HEK293 (cell line): ENCODE data around the gene SRSF2.

Experiments
- GLIS2 ChIP-seq: fragments of 450-650 bp; formaldehyde crosslinking; IDR thresholded peaks from 2 replicates; pipeline ENCODE4 v1.5.1; 2016; ENCODE audit warnings: missing biosample characterization, missing genetic modification characterization
- IKZF3 ChIP-seq: fragments of 450-650 bp; IDR thresholded peaks from 2 replicates; pipeline ENCODE4 v1.5.0; 2018; ENCODE audit warnings: missing biosample characterization, mild to moderate bottlenecking, missing genetic modification characterization, moderate library complexity
- PBX3 ChIP-seq: sonication (generic); formaldehyde crosslinking; IDR thresholded peaks from 2 replicates; pipeline ENCODE4 v1.8.1; 2022; ENCODE audit warnings: mild to moderate bottlenecking, moderate library complexity, missing genetic modification reagents
- SCRT2 ChIP-seq: fragments of 450-650 bp; formaldehyde crosslinking; IDR thresholded peaks from 2 replicates; pipeline ENCODE4 v1.5.1; 2016; ENCODE audit warnings: missing biosample characterization, missing genetic modification characterization
- ZBTB17 ChIP-seq: fragments of 450-650 bp; formaldehyde crosslinking; IDR thresholded peaks from 2 replicates; pipeline ENCODE4 v1.5.1; 2016; ENCODE audit warnings: missing biosample characterization, missing genetic modification characterization
- ZBTB21 ChIP-seq: fragments of 450-650 bp; formaldehyde crosslinking; IDR thresholded peaks from 2 replicates; pipeline ENCODE4 v1.5.1; 2017; ENCODE audit warnings: missing biosample characterization, missing genetic modification characterization
- ZBTB7A ChIP-seq: fragments of 450-650 bp; formaldehyde crosslinking; IDR thresholded peaks from 2 replicates; pipeline ENCODE4 v1.5.1; 2016; ENCODE audit warnings: low read depth, missing biosample characterization, missing genetic modification characterization
- ZIC2 ChIP-seq: fragments of 450-650 bp; formaldehyde crosslinking; IDR thresholded peaks from 2 replicates; pipeline ENCODE4 v1.5.1; 2016; ENCODE audit warnings: missing biosample characterization, missing genetic modification characterization
- ZNF223 ChIP-seq: fragments of 450-650 bp; formaldehyde crosslinking; IDR thresholded peaks from 2 replicates; pipeline ENCODE4 v1.5.1; 2016; ENCODE audit warnings: missing biosample characterization, missing genetic modification characterization
- ZNF324 ChIP-seq: fragments of 450-650 bp; formaldehyde crosslinking; IDR thresholded peaks from 2 replicates; pipeline ENCODE4 v1.5.1; 2016; ENCODE audit warnings: missing biosample characterization, missing genetic modification characterization
- ZNF362 ChIP-seq: fragments of 450-650 bp; formaldehyde crosslinking; IDR thresholded peaks from 2 replicates; pipeline ENCODE4 v1.5.1; 2016; ENCODE audit warnings: missing biosample characterization, missing genetic modification characterization
- ZNF510 ChIP-seq: fragments of 450-650 bp; formaldehyde crosslinking; IDR thresholded peaks from 2 replicates; pipeline ENCODE4 v1.5.1; 2018; ENCODE audit warnings: mild to moderate bottlenecking, missing genetic modification characterization, missing biosample characterization; ENCODE audit not compliant: insufficient replicate concordance
- ZNF600 ChIP-seq: fragments of 450-650 bp; formaldehyde crosslinking; IDR thresholded peaks from 2 replicates; pipeline ENCODE4 v1.5.1; 2016; ENCODE audit warnings: missing biosample characterization, missing genetic modification characterization
- ZNF645 ChIP-seq: fragments of 450-650 bp; formaldehyde crosslinking; IDR thresholded peaks from 2 replicates; pipeline ENCODE4; 2016; ENCODE audit warnings: missing biosample characterization, missing genetic modification characterization
- ZNF747 ChIP-seq: fragments of 450-650 bp; formaldehyde crosslinking; IDR thresholded peaks from 2 replicates; pipeline ENCODE4 v1.5.1; 2016; ENCODE audit warnings: missing biosample characterization, missing genetic modification characterization
- ZNF76 ChIP-seq: fragments of 450-650 bp; formaldehyde crosslinking; IDR thresholded peaks from 2 replicates; pipeline ENCODE4; 2016; ENCODE audit warnings: low read depth, missing biosample characterization, missing genetic modification characterization, borderline replicate concordance
- ZSCAN5A ChIP-seq: fragments of 450-650 bp; formaldehyde crosslinking; IDR thresholded peaks from 2 replicates; pipeline ENCODE4 v1.5.1; 2016; ENCODE audit warnings: missing biosample characterization, missing genetic modification characterization
- TF ChIP-seq, protein P1 (sequence below): fragments of 450-650 bp; formaldehyde crosslinking; IDR thresholded peaks from 2 replicates; pipeline ENCODE4 v1.5.1; 2017; ENCODE audit warnings: missing biosample characterization, missing genetic modification characterization
- TF ChIP-seq, protein P2 (sequence below): fragments of 450-650 bp; formaldehyde crosslinking; IDR thresholded peaks from 2 replicates; pipeline ENCODE4 v1.5.1; 2016; ENCODE audit warnings: missing biosample characterization, missing genetic modification characterization
- TF ChIP-seq, protein P3 (sequence below): fragments of 450-650 bp; formaldehyde crosslinking; IDR thresholded peaks from 2 replicates; pipeline ENCODE4 v1.5.1; 2016; ENCODE audit warnings: missing biosample characterization, missing genetic modification characterization
- TF ChIP-seq, protein P4 (sequence below): fragments of 450-650 bp; formaldehyde crosslinking; IDR thresholded peaks from 2 replicates; pipeline ENCODE4 v1.5.1; 2016; ENCODE audit warnings: missing biosample characterization, missing genetic modification characterization, borderline replicate concordance

The SRSF2 gene

DNA sequence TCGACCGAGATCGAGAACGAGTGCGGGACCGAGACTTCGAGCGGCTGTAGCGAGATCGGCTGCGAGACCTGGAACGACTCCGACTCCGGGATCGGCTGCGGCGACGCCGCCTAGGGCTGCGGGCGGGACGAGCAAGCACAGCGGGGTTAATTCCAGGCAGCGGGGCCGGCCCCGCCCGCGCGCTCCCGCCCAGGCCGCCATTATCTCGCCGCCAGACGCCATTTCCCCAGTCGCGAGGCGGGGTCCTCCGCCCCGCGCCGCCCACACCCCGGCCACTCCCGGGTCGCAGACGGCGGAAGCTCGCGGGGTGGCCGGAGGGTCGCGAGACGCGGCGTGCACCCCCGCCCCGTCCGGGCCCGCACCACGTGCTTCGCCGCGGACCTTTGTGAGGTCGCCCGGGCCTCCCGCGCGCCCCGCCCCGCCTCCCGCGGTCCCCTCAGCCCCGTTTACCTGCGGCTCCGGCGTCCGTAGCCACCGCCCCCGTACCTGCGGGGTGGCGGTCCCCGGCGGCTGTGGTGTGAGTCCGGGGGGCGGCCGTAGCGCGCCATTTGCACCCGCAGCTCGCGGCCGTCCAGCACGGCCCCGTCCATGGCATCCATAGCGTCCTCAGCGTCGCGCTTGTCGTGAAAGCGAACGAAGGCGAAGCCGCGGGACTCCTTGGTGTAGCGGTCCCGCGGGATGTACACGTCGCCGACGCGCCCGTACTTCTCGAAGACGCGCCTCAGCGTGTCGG lies 616 bp downstream of the SRSF2 start (continued):
- TF ChIP-seq IKZF3 (tag by site-specific recombination): 0 out of 2 replicates have a peak, but pooled peaks have one; percentile 25
- no peak for TF ChIP-seq SCRT2
- no peak for TF ChIP-seq ZNF747 (tag by site-specific recombination)
- no peak for TF ChIP-seq ZNF76 (tag by site-specific recombination)
- TF ChIP-seq, protein P1, sequence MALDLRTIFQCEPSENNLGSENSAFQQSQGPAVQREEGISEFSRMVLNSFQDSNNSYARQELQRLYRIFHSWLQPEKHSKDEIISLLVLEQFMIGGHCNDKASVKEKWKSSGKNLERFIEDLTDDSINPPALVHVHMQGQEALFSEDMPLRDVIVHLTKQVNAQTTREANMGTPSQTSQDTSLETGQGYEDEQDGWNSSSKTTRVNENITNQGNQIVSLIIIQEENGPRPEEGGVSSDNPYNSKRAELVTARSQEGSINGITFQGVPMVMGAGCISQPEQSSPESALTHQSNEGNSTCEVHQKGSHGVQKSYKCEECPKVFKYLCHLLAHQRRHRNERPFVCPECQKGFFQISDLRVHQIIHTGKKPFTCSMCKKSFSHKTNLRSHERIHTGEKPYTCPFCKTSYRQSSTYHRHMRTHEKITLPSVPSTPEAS (tag by site-specific recombination): no peak
- TF ChIP-seq PBX3: no peak
- no peak for TF ChIP-seq ZBTB7A
- TF ChIP-seq ZBTB17: peak; percentile 94
- peak; percentile 49 for TF ChIP-seq GLIS2 (tag by site-specific recombination)
- no peak for TF ChIP-seq ZBTB21 (tag by site-specific recombination)
- TF ChIP-seq, protein P2, sequence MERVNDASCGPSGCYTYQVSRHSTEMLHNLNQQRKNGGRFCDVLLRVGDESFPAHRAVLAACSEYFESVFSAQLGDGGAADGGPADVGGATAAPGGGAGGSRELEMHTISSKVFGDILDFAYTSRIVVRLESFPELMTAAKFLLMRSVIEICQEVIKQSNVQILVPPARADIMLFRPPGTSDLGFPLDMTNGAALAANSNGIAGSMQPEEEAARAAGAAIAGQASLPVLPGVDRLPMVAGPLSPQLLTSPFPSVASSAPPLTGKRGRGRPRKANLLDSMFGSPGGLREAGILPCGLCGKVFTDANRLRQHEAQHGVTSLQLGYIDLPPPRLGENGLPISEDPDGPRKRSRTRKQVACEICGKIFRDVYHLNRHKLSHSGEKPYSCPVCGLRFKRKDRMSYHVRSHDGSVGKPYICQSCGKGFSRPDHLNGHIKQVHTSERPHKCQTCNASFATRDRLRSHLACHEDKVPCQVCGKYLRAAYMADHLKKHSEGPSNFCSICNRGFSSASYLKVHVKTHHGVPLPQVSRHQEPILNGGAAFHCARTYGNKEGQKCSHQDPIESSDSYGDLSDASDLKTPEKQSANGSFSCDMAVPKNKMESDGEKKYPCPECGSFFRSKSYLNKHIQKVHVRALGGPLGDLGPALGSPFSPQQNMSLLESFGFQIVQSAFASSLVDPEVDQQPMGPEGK: peak; percentile 64
- no peak for TF ChIP-seq ZNF510 (tag by site-specific recombination)
- TF ChIP-seq, protein P3, sequence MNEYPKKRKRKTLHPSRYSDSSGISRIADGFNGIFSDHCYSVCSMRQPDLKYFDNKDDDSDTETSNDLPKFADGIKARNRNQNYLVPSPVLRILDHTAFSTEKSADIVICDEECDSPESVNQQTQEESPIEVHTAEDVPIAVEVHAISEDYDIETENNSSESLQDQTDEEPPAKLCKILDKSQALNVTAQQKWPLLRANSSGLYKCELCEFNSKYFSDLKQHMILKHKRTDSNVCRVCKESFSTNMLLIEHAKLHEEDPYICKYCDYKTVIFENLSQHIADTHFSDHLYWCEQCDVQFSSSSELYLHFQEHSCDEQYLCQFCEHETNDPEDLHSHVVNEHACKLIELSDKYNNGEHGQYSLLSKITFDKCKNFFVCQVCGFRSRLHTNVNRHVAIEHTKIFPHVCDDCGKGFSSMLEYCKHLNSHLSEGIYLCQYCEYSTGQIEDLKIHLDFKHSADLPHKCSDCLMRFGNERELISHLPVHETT (tag by site-specific recombination): no peak
- TF ChIP-seq ZNF645 (tag by site-specific recombination): peak; percentile 99
- TF ChIP-seq ZNF600 (tag by site-specific recombination): peak; percentile 70; the same call in 1 of the 2 replicates
- no peak for TF ChIP-seq ZNF324 (tag by site-specific recombination)
- TF ChIP-seq, protein P4, sequence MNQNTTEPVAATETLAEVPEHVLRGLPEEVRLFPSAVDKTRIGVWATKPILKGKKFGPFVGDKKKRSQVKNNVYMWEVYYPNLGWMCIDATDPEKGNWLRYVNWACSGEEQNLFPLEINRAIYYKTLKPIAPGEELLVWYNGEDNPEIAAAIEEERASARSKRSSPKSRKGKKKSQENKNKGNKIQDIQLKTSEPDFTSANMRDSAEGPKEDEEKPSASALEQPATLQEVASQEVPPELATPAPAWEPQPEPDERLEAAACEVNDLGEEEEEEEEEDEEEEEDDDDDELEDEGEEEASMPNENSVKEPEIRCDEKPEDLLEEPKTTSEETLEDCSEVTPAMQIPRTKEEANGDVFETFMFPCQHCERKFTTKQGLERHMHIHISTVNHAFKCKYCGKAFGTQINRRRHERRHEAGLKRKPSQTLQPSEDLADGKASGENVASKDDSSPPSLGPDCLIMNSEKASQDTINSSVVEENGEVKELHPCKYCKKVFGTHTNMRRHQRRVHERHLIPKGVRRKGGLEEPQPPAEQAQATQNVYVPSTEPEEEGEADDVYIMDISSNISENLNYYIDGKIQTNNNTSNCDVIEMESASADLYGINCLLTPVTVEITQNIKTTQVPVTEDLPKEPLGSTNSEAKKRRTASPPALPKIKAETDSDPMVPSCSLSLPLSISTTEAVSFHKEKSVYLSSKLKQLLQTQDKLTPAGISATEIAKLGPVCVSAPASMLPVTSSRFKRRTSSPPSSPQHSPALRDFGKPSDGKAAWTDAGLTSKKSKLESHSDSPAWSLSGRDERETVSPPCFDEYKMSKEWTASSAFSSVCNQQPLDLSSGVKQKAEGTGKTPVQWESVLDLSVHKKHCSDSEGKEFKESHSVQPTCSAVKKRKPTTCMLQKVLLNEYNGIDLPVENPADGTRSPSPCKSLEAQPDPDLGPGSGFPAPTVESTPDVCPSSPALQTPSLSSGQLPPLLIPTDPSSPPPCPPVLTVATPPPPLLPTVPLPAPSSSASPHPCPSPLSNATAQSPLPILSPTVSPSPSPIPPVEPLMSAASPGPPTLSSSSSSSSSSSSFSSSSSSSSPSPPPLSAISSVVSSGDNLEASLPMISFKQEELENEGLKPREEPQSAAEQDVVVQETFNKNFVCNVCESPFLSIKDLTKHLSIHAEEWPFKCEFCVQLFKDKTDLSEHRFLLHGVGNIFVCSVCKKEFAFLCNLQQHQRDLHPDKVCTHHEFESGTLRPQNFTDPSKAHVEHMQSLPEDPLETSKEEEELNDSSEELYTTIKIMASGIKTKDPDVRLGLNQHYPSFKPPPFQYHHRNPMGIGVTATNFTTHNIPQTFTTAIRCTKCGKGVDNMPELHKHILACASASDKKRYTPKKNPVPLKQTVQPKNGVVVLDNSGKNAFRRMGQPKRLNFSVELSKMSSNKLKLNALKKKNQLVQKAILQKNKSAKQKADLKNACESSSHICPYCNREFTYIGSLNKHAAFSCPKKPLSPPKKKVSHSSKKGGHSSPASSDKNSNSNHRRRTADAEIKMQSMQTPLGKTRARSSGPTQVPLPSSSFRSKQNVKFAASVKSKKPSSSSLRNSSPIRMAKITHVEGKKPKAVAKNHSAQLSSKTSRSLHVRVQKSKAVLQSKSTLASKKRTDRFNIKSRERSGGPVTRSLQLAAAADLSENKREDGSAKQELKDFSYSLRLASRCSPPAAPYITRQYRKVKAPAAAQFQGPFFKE (tag by site-specific recombination): peak; percentile 99; the same call in 1 of the 2 replicates
- TF ChIP-seq ZSCAN5A (tag by site-specific recombination): no peak
- TF ChIP-seq ZIC2: peak; percentile 41; the same call in 1 of the 2 replicates
- TF ChIP-seq ZNF223 (tag by site-specific recombination): peak; percentile 73; the same call in 1 of the 2 replicates
- no peak for TF ChIP-seq ZNF362
